Loucy (cell line): ENCODE measurements around the gene CRTC1.

Experiments used
- H2AFZ ChIP-seq: fragments of 200-600 bp; sonication (generic); 2 replicates; pipeline ENCODE4 v1.6.0; 2016; ENCODE audit warnings: antibody characterized with exemption, mild to moderate bottlenecking, low read length, moderate library complexity
- H3F3A ChIP-seq: fragments of 200-600 bp; 2 replicates; pipeline ENCODE4 v1.6.0; 2016; ENCODE audit warnings: antibody characterized with exemption, low read depth, mild to moderate bottlenecking
- H3K27me3 ChIP-seq: fragments of 200-600 bp; sonication (generic); 2 replicates; pipeline ENCODE4 v1.6.1; 2014; ENCODE audit warnings: low read length, mild to moderate bottlenecking; ENCODE audit not compliant: insufficient read depth, poor library complexity, severe bottlenecking
- H3K36me3 ChIP-seq: fragments of 200-600 bp; sonication (generic); 2 replicates; pipeline ENCODE4 v1.6.1; 2016; ENCODE audit warnings: low read length; ENCODE audit not compliant: insufficient read depth
- H3K4me1 ChIP-seq: fragments of 200-600 bp; sonication (generic); 2 replicates; pipeline ENCODE4 v1.5.1; 2014; ENCODE audit warnings: low read length, mild to moderate bottlenecking; ENCODE audit not compliant: insufficient read depth, poor library complexity, severe bottlenecking
- H3K4me2 ChIP-seq: fragments of 200-600 bp; sonication (generic); 2 replicates; pipeline ENCODE4 v1.6.0; 2014; ENCODE audit warnings: antibody characterized with exemption, low read length, low read depth, mild to moderate bottlenecking; ENCODE audit not compliant: poor library complexity, severe bottlenecking
- H3K4me3 ChIP-seq: fragments of 200-600 bp; sonication (generic); 2 replicates; pipeline ENCODE4 v1.5.1; 2014; ENCODE audit warnings: low read length, mild to moderate bottlenecking, mixed read lengths; ENCODE audit not compliant: poor library complexity, severe bottlenecking
- H3K79me2 ChIP-seq: fragments of 200-600 bp; sonication (generic); 2 replicates; pipeline ENCODE4 v1.6.1; 2014; ENCODE audit warnings: low read length; ENCODE audit not compliant: insufficient read depth
- H3K9ac ChIP-seq: fragments of 200-600 bp; sonication (generic); 2 replicates; pipeline ENCODE4 v1.6.0; 2014; ENCODE audit warnings: mild to moderate bottlenecking, low read depth, low read length, moderate library complexity; ENCODE audit not compliant: poor library complexity, severe bottlenecking
- H3K9me2 ChIP-seq: fragments of 200-600 bp; sonication (generic); replicated peaks from 2 replicates; pipeline ENCODE4 v1.6.1; 2016; ENCODE audit warnings: low read depth, low read length, mixed read lengths
- H3K9me3 ChIP-seq: fragments of 200-600 bp; sonication (generic); 2 replicates; pipeline ENCODE4 v1.6.1; 2014; ENCODE audit warnings: mild to moderate bottlenecking, antibody characterized with exemption, low read length, low read depth; ENCODE audit not compliant: insufficient read depth
- H4K20me1 ChIP-seq: fragments of 200-600 bp; sonication (generic); 2 replicates; pipeline ENCODE4 v1.6.0; 2014; ENCODE audit warnings: antibody characterized with exemption, low read length, mild to moderate bottlenecking; ENCODE audit not compliant: insufficient read depth, poor library complexity, severe bottlenecking
- EZH2phosphoT487 ChIP-seq: fragments of 200-600 bp; IDR thresholded peaks from 2 replicates; pipeline ENCODE4 v1.6.1; 2018; ENCODE audit warnings: antibody characterized with exemption, mild to moderate bottlenecking, moderate library complexity, borderline replicate concordance
- TF ChIP-seq, protein P1 (sequence below): fragments of 200-600 bp; sonication (generic); conservative IDR thresholded peaks from 2 replicates; pipeline ENCODE4 v1.5.1; 2014; ENCODE audit warnings: mild to moderate bottlenecking, antibody characterized with exemption, low read length

The CRTC1 gene

GRCh38 chr19:18659281-18660050, 24.0 kb upstream of the CRTC1 start:
- TF ChIP-seq EZH2phosphoT487 = no peak
- TF ChIP-seq, protein P1, sequence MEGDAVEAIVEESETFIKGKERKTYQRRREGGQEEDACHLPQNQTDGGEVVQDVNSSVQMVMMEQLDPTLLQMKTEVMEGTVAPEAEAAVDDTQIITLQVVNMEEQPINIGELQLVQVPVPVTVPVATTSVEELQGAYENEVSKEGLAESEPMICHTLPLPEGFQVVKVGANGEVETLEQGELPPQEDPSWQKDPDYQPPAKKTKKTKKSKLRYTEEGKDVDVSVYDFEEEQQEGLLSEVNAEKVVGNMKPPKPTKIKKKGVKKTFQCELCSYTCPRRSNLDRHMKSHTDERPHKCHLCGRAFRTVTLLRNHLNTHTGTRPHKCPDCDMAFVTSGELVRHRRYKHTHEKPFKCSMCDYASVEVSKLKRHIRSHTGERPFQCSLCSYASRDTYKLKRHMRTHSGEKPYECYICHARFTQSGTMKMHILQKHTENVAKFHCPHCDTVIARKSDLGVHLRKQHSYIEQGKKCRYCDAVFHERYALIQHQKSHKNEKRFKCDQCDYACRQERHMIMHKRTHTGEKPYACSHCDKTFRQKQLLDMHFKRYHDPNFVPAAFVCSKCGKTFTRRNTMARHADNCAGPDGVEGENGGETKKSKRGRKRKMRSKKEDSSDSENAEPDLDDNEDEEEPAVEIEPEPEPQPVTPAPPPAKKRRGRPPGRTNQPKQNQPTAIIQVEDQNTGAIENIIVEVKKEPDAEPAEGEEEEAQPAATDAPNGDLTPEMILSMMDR = no peak
- H3K9ac ChIP-seq = no peak overlapping the region
- no peak overlapping the region for H2AFZ ChIP-seq
- H3F3A ChIP-seq = no peaks in the 10 kb centered on the region
- H3K4me2 ChIP-seq = no peak overlapping the region
- H3K79me2 ChIP-seq = peaks cover 3% of the 10 kb centered on the region; the same call in 1 of the 2 replicates
- H3K4me3 ChIP-seq = no peak overlapping the region
- no peaks in the 10 kb centered on the region for H4K20me1 ChIP-seq
- H3K4me1 ChIP-seq = no peaks in the 10 kb centered on the region
- H3K9me2 ChIP-seq = no peaks in the 10 kb centered on the region
- no peaks in the 10 kb centered on the region for H3K36me3 ChIP-seq
- H3K9me3 ChIP-seq = no peaks in the 10 kb centered on the region
- no peaks in the 10 kb centered on the region for H3K27me3 ChIP-seq

DNA sequence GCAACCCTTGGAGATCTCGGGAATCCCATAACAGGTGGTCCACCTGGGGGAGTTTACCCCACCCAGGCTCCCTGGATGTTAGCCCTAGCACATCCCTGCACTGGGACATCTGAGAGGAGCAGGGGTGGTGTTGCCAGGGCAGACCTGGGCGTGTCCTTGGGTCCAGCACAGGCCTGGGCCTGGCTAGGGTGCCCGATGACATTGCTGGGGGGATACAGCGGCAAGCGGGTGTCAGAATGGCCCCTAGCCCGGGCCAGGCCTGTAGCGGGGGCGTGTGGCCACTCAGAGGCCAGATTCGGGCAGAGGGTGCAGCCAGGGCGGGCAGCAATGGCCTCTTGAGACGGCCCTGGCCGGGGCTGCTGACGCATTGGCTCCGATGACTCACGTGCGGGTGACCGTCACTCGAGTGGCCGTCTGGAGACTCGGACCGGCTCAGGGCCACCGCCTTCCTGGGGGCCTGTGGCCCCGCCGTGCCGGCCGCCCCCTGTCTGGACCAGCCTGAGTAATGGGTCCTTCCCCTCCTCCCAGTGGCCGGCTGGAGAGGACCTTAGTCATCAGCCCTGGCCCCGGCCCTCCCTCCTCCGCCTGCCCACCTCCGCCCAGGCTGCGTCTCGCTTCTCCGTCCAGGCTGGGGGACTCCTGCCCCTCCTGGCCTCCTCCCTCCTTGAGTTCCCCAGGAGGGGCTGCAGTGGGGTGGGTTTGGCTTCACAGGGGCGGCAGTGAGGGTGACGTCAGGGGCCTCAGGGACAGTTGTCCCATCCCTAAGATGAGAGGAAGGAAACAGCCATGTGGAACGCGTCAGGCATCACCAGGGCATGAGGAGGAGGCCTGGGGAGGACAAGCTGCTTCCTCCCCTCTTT, 23.2 kb upstream of the CRTC1 start:
- Histone ChIP-seq H3K9me3 (no peaks in the 10 kb centered on the region), H3K36me3 (no peaks in the 10 kb centered on the region), H3K4me3 (no peak overlapping the region), H4K20me1 (no peaks in the 10 kb centered on the region), H3K9me2 (no peaks in the 10 kb centered on the region), H3K4me1 (no peaks in the 10 kb centered on the region), H3K4me2 (no peak overlapping the region), H3K27me3 (no peaks in the 10 kb centered on the region), H2AFZ (no peak overlapping the region), H3F3A (no peaks in the 10 kb centered on the region), H3K9ac (no peak overlapping the region), H3K79me2 (peaks cover 3% of the 10 kb centered on the region; the same call in 1 of the 2 replicates)
- TF ChIP-seq, protein P1 = no peak
- no peak for TF ChIP-seq EZH2phosphoT487

DNA sequence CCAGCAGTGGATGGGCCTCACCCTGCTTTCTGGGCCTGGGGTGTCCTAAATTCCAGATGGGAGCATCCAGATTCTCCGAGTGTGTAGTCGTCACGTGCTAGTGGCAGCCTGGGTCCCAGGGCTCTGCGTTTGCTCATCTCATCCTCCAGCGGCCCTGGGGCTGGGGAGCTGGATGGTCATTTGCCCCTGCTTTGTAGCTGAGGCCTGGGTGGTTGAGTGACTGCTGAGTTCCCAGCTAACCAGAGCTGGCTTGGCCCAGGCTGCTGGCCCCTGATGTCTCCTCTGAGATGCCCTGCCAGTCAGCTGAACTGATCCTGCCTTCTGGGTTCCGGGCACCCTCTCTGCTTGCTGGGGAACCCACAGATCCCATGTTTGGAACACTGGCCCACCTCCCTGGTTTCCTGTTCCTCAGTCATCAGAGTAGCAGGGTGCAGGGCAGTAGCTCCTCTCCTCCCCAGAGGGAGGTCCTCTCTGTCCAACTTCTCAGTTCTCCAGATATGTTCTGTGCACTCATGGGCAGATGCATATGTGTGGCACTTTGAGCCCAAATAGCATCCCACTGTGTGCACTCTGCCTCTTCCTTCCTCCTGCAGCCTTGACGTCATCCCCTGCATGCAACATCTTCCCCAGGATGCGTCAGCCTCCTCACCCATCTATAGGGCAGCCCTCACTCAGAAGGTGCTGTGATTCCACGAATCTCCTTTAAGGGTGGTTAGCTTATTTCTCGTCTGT, 22.4 kb upstream of the CRTC1 start:
- H3K4me2 ChIP-seq = no peak overlapping the region
- H3K9me3 ChIP-seq = no peaks in the 10 kb centered on the region
- H2AFZ ChIP-seq = no peak overlapping the region
- H4K20me1 ChIP-seq = no peaks in the 10 kb centered on the region
- H3K79me2 ChIP-seq = peaks cover 3% of the 10 kb centered on the region; the same call in 1 of the 2 replicates
- no peak overlapping the region for H3K4me3 ChIP-seq
- no peak for TF ChIP-seq EZH2phosphoT487
- TF ChIP-seq, protein P1 = no peak
- H3K9ac ChIP-seq = no peak overlapping the region
- H3K36me3 ChIP-seq = no peaks in the 10 kb centered on the region
- H3F3A ChIP-seq = no peaks in the 10 kb centered on the region
- no peaks in the 10 kb centered on the region for H3K4me1 ChIP-seq
- H3K9me2 ChIP-seq = no peaks in the 10 kb centered on the region
- H3K27me3 ChIP-seq = no peaks in the 10 kb centered on the region
